OCI-LY7 (cell line): Measurements from ENCODE around the gene CRTC1.

Source experiments
- EZH2phosphoT487 ChIP-seq: fragments of 200-600 bp; sonication (generic); IDR thresholded peaks from 2 replicates; pipeline ENCODE4 v1.6.1; 2018; ENCODE audit warnings: low read depth, borderline replicate concordance, mild to moderate bottlenecking, mixed run types, antibody characterized with exemption, low read length, moderate library complexity, mixed read lengths
- TF ChIP-seq, protein P1 (sequence below): fragments of 200-600 bp; sonication (generic); conservative IDR thresholded peaks from 2 replicates; pipeline ENCODE4 v1.5.1; 2014; ENCODE audit warnings: mild to moderate bottlenecking, antibody characterized with exemption, low read length, moderate library complexity, mixed read lengths

DNA sequence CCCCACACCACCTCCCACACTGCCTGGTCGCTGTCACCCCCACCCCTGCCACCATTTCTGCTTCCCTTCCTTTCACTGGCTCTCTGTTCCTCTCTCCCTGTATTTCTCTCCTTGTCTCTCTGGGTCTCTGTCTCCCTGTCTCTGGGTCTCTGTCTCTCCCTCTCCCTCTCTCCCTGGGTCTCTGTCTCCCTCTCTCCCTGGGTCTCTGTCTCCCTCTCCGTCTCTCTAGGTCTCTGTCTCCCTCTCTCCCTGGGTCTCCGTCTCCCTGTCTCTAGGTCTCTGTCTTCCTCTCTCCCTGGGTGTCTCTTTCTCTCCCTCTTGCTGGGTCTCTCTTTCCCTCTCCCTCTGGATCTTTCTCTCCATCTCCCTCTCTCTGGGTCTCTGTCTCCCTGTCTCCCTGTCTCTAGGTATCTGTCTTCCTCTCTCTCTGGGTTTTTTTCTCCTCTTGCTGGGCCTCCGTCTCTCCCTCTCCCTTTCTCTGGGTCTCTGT, 25.1 kb upstream of the CRTC1 start:
- TF ChIP-seq, protein P1, sequence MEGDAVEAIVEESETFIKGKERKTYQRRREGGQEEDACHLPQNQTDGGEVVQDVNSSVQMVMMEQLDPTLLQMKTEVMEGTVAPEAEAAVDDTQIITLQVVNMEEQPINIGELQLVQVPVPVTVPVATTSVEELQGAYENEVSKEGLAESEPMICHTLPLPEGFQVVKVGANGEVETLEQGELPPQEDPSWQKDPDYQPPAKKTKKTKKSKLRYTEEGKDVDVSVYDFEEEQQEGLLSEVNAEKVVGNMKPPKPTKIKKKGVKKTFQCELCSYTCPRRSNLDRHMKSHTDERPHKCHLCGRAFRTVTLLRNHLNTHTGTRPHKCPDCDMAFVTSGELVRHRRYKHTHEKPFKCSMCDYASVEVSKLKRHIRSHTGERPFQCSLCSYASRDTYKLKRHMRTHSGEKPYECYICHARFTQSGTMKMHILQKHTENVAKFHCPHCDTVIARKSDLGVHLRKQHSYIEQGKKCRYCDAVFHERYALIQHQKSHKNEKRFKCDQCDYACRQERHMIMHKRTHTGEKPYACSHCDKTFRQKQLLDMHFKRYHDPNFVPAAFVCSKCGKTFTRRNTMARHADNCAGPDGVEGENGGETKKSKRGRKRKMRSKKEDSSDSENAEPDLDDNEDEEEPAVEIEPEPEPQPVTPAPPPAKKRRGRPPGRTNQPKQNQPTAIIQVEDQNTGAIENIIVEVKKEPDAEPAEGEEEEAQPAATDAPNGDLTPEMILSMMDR = no peak
- no peak for TF ChIP-seq EZH2phosphoT487
